ENCODE measurements around the gene BCAR3.

DNA sequence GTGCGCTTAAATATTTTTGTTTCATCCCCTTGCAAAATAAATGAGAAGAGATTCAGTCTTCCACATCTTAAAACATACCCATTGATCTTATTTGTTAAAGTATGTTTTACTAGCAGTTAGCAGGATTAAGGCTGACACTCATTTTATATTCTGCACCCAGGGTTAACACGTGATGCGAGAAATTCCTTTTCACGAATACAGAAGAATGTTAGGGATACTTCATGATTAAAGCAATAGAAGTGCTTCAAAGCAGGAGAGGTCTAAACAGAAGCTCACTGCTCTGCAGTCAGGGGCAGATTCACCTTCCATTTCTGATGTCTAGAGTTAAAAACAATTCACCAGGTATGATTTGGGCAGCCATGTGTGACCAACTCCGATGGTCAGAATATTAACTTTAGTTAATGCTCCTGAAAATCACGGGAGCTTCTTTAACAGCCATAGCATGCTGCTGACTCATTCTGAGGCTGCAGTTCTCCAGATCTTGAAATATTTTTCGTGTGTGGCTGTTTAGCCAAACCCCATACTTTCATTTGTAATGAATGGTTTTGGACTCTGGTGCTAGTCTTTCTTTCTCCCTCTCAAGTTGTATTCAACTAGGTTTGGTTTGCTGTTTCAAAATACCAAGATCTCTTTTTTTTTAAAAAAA lies 19.7 kb downstream of the BCAR3 start:
- TF ChIP-seq CTCF (IDR thresholded peaks at IDR 0.05) (no peak), POLR2A (IDR thresholded peaks at IDR 0.05) (no peak)
